DMS153 (cell line): ENCODE measurements around the gene ANKRD10.

ENCODE experiments used
- DNase-seq: peaks from one replicate; lab custom pipeline; 2025; lab: John Stamatoyannopoulos, UW

The ANKRD10 gene

GRCh38 chr13:110944968-110945927, 30.4 kb upstream of the ANKRD10 start:
- no peak for DNase-seq

GRCh38 chr13:110944121-110944967, 29.5 kb upstream of the ANKRD10 start:
- peak; percentile 30 for DNase-seq

GRCh38 chr13:110942248-110942981, 27.5 kb upstream of the ANKRD10 start:
- DNase-seq, result no peak

- DNase-seq, result no peak
Measured at GRCh38 chr13:110938662-110939421, 24.0 kb upstream of the ANKRD10 start.

GRCh38 chr13:110937511-110938285, 22.8 kb upstream of the ANKRD10 start:
- no peak for DNase-seq

- DNase-seq, result no peak
Measured at GRCh38 chr13:110936519-110936918, 21.6 kb upstream of the ANKRD10 start.

GRCh38 chr13:110932588-110932987, 17.7 kb upstream of the ANKRD10 start:
- DNase-seq, result no peak

GRCh38 chr13:110929104-110929777, 14.4 kb upstream of the ANKRD10 start:
- no peak for DNase-seq

- no peak for DNase-seq
Measured at GRCh38 chr13:110925023-110925612, 10.2 kb upstream of the ANKRD10 start.

- DNase-seq, result no peak
Measured at GRCh38 chr13:110924639-110924934, 9.7 kb upstream of the ANKRD10 start.

- DNase-seq, result no peak
Measured at GRCh38 chr13:110923777-110924638, 9.1 kb upstream of the ANKRD10 start.

- DNase-seq, result no peak
Measured at GRCh38 chr13:110923086-110923485, 8.2 kb upstream of the ANKRD10 start.

GRCh38 chr13:110922506-110922905, 7.6 kb upstream of the ANKRD10 start:
- DNase-seq, result no peak

GRCh38 chr13:110921695-110922094, 6.8 kb upstream of the ANKRD10 start:
- DNase-seq, result no peak

GRCh38 chr13:110921209-110921608, 6.3 kb upstream of the ANKRD10 start:
- no peak for DNase-seq

- DNase-seq, result no peak
Measured at GRCh38 chr13:110920038-110920437, 5.2 kb upstream of the ANKRD10 start.

GRCh38 chr13:110916301-110917142, 1.7 kb upstream of the ANKRD10 start:
- peak; percentile 44 for DNase-seq

GRCh38 chr13:110915874-110916206, 971 bp upstream of the ANKRD10 start:
- no peak for DNase-seq
